Measurements from ENCODE around the gene CDK1. TPM values are rescaled to one million over a fixed set of nuclear protein-coding genes. Genes with fewer than 3 reads are reported as not detected.

Gene CDK1
- total RNA-seq, 2 experiments from 2014 or later: 155 to 156 TPM

DNA sequence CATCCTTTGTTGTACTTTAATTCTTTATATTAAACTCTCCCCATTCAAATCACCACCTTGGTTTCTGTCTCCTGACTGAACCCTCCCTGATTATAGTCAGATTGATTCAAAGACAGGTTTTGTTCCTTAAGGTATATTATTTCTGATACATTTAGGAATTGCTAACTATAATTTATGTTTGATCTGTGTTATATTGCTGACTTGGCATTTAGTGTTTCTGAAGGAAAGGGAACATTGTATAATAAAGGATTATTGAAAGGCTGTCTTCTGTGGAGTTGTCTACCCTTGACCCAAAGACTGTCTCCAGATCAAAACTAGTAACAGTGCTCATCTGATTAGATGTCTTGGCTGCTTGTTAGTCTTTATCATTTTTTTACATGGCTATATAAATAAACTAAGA lies 10.3 kb downstream of the CDK1 start:
- DNase-seq (ENCODE audit: low spot score): no peak
- no peaks in the 10 kb centered on the region for H3K9me3 ChIP-seq (ENCODE audit: low read length)
- peaks cover 82% of the 10 kb centered on the region for H4K20me1 ChIP-seq (ENCODE audit: insufficient read depth, low read length)
- H2AFZ ChIP-seq (ENCODE audit: low read length): no peak overlapping the region
- BruUV-seq (replicated peaks): no TSS peak
- intact Hi-C loops (cut with micrococcal nuclease; ENCODE audit: unreplicated experiment): no loop called here
- POLR2A ChIA-PET: interaction anchor here (1.2 to 1.4 kb wide), 2 partner anchors 8 to 12 kb away, joined by 3 to 4 read pairs; no protein-coding TSS in a partner anchor
- CTCF ChIA-PET (ENCODE audit: unreplicated experiment): no interaction called here
- peaks cover 15% of the 10 kb centered on the region for H3K4me1 ChIP-seq (ENCODE audit: insufficient read depth, low read length, poor library complexity, severe bottlenecking)
- H3K9me2 ChIP-seq (ENCODE audit: insufficient read depth, low read length): no peaks in the 10 kb centered on the region
- H3K79me2 ChIP-seq (ENCODE audit: insufficient read depth, low read depth, low read length): peaks cover 100% of the 10 kb centered on the region
- no peak overlapping the region for H3K4me2 ChIP-seq (ENCODE audit: low read length)
- H3K36me3 ChIP-seq (ENCODE audit: insufficient read depth, low read length): peaks cover 100% of the 10 kb centered on the region
- no peak overlapping the region for H3K27ac ChIP-seq (ENCODE audit: low read depth, low read length, poor library complexity, severe bottlenecking)
- no peak overlapping the region for H3K4me3 ChIP-seq (ENCODE audit: low read depth, low read length, poor library complexity, severe bottlenecking)
- TF ChIP-seq, protein P1, sequence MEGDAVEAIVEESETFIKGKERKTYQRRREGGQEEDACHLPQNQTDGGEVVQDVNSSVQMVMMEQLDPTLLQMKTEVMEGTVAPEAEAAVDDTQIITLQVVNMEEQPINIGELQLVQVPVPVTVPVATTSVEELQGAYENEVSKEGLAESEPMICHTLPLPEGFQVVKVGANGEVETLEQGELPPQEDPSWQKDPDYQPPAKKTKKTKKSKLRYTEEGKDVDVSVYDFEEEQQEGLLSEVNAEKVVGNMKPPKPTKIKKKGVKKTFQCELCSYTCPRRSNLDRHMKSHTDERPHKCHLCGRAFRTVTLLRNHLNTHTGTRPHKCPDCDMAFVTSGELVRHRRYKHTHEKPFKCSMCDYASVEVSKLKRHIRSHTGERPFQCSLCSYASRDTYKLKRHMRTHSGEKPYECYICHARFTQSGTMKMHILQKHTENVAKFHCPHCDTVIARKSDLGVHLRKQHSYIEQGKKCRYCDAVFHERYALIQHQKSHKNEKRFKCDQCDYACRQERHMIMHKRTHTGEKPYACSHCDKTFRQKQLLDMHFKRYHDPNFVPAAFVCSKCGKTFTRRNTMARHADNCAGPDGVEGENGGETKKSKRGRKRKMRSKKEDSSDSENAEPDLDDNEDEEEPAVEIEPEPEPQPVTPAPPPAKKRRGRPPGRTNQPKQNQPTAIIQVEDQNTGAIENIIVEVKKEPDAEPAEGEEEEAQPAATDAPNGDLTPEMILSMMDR (conservative IDR thresholded peaks at IDR 0.05; ENCODE audit: low read length): no peak
- TF ChIP-seq EZH2phosphoT487 (IDR thresholded peaks at IDR 0.05; ENCODE audit: borderline replicate concordance, low read depth, low read length): no peak

DNA sequence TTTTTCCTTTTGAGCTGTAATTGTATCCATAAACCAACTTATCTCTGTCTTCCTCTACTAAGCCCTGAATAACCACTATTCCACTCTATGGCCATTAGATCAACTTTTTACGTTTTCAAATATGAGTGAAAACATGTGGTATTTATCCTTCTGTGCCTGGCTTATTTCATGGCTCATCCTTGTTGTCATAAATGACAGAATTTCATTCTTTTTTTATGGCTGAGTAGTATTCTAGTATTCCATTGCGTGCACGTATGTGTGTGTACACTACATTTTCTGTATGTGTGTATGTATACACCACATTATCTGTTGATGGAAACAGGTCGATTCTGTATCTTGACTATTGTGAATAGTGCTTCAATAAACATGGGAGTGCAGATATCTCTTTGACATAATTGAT lies 11.1 kb downstream of the CDK1 start:
- ChIA-PET POLR2A (interaction anchor here (0.7 to 1.4 kb wide), 2 partner anchors 11 to 40 kb away, joined by 3 read pairs; no protein-coding TSS in a partner anchor), CTCF (ENCODE audit: unreplicated experiment) (no interaction called here)
- Histone ChIP-seq H3K4me1 (ENCODE audit: insufficient read depth, low read length, poor library complexity, severe bottlenecking) (peaks cover 7% of the 10 kb centered on the region), H3K9me3 (ENCODE audit: low read length) (no peaks in the 10 kb centered on the region), H2AFZ (ENCODE audit: low read length) (no peak overlapping the region), H3K4me2 (ENCODE audit: low read length) (no peak overlapping the region), H3K4me3 (ENCODE audit: low read depth, low read length, poor library complexity, severe bottlenecking) (no peak overlapping the region), H3K36me3 (ENCODE audit: insufficient read depth, low read length) (peaks cover 100% of the 10 kb centered on the region), H4K20me1 (ENCODE audit: insufficient read depth, low read length) (peaks cover 74% of the 10 kb centered on the region), H3K9me2 (ENCODE audit: insufficient read depth, low read length) (no peaks in the 10 kb centered on the region), H3K79me2 (ENCODE audit: insufficient read depth, low read depth, low read length) (peaks cover 100% of the 10 kb centered on the region), H3K27ac (ENCODE audit: low read depth, low read length, poor library complexity, severe bottlenecking) (no peak overlapping the region)
- TF ChIP-seq, protein P1 (conservative IDR thresholded peaks at IDR 0.05; ENCODE audit: low read length): no peak
- no peak for TF ChIP-seq EZH2phosphoT487 (IDR thresholded peaks at IDR 0.05; ENCODE audit: borderline replicate concordance, low read depth, low read length)
- BruUV-seq (replicated peaks): no TSS peak
- DNase-seq (ENCODE audit: low spot score): no peak
- intact Hi-C loops (cut with micrococcal nuclease; ENCODE audit: unreplicated experiment): no loop called here

DNA sequence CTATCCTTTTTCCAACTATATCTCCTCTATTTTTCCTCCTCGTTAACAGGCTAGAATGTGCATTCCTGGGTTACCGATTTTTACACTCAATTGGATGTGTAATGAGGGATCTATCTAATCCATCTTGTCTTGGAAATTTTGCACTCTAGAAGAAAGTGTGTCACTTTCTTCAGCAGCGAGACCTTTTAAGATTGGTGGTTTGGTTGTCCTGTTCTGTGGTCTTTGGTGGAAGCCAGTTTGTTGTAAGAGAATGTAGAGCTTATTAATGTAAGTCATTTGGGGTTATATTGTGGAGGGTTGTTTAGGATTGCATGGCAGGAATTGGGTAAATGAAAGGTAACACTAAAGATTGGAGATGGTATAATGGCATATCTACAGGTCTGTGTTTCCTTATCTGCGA lies 16.7 kb downstream of the CDK1 start:
- no peak for DNase-seq (ENCODE audit: low spot score)
- Histone ChIP-seq H3K79me2 (ENCODE audit: insufficient read depth, low read depth, low read length) (peaks cover 44% of the 10 kb centered on the region), H3K9me2 (ENCODE audit: insufficient read depth, low read length) (no peaks in the 10 kb centered on the region), H3K4me2 (ENCODE audit: low read length) (no peak overlapping the region), H2AFZ (ENCODE audit: low read length) (no peak overlapping the region), H3K4me3 (ENCODE audit: low read depth, low read length, poor library complexity, severe bottlenecking) (no peak overlapping the region), H3K4me1 (ENCODE audit: insufficient read depth, low read length, poor library complexity, severe bottlenecking) (no peaks in the 10 kb centered on the region), H3K9me3 (ENCODE audit: low read length) (no peaks in the 10 kb centered on the region), H4K20me1 (ENCODE audit: insufficient read depth, low read length) (peaks cover 46% of the 10 kb centered on the region), H3K27ac (ENCODE audit: low read depth, low read length, poor library complexity, severe bottlenecking) (no peak overlapping the region), H3K36me3 (ENCODE audit: insufficient read depth, low read length) (peaks cover 96% of the 10 kb centered on the region)
- TF ChIP-seq EZH2phosphoT487 (IDR thresholded peaks at IDR 0.05; ENCODE audit: borderline replicate concordance, low read depth, low read length): no peak
- TF ChIP-seq, protein P1 (conservative IDR thresholded peaks at IDR 0.05; ENCODE audit: low read length): no peak
- intact Hi-C loops (cut with micrococcal nuclease; ENCODE audit: unreplicated experiment): no loop called here
- BruUV-seq (replicated peaks): no TSS peak
- ChIA-PET CTCF (ENCODE audit: unreplicated experiment) (no interaction called here), POLR2A (interaction anchor here (1.2 to 4.5 kb wide), 4 partner anchors 9 to 23 kb away, joined by 3 to 25 read pairs (median 8); partner anchors contain the start of gene CDK1)

Measured in OCI-LY7 (cell line).